ENCODE measurements around the gene PLEKHO2. TPM values are rescaled to one million over a fixed set of nuclear protein-coding genes. Genes with fewer than 3 reads are reported as not detected.

PLEKHO2 gene
- total and polyA plus RNA-seq, 10 of the 15 experiments (the other 5 are each of a cell fraction or from before 2014, with no cell fraction given) = 1.4 to 25.6 (median 20.5) TPM

DNA sequence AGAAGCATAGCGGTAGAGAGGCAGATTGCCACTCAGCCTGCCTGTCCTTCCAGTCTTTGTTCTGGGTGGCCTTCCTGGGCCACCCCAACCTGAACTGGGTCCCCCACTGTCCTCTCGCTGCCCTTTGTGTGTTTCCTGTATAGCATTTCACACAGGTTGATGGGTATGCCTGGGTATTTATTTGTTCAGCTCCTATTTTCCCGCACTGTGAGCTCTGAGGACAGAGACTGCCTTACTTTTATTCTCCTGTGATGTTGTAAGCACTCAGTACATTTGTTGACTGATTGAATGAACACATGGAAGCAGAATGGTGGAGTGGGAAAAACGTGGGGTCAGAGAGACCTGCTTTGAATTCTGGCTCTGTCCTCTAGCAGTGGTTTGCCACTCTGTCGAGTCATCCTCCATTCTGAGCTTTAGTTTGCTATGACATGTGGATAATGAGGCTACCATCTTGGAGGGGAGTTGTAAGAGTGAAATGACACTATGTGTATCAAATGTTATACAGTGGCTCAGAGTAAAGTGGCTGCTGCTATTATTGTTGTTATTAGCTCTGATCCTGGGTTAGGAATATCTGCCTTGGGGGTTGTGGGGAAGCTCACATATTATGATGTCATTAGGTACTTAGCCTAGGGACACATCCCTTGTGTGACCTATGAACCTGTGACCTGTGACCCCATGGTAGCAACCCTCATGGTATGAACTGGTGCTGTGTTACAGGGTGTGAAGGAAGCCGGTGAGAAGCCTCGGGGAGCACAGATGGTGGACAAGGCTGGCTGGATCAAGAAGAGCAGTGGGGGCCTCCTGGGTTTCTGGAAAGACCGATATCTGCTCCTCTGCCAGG lies 6.4 kb downstream of the PLEKHO2 start:
- DNase-seq (ENCODE audit: low read depth, low spot score) (no peak), FAIRE-seq (no peak), ATAC-seq (no peak)
- no peak for TF ChIP-seq HDAC2 (IDR thresholded peaks at IDR 0.05)
- TF ChIP-seq NR2F1 (conservative IDR thresholded peaks at IDR 0.05) = 0 out of 2 replicates have a peak, but pooled peaks have one; percentile 24
- no peak for TF ChIP-seq BRCA1 (IDR thresholded peaks at IDR 0.05; ENCODE audit: low read depth, low read length)
- peak; percentile 25; the same call in 1 of the 2 replicates for TF ChIP-seq ATF7 (IDR thresholded peaks at IDR 0.05; ENCODE audit: low read depth)
- peak; percentile 77 for TF ChIP-seq NR2C1 (IDR thresholded peaks at IDR 0.05)
- no peaks in the 10 kb centered on the region for H3K9me3 ChIP-seq (replicated peaks; ENCODE audit: control insufficient read depth, insufficient read depth, low read length)
- no TSS peak for BruUV-seq (replicated peaks)
- no peaks in the 10 kb centered on the region for H4K20me1 ChIP-seq (ENCODE audit: control insufficient read depth, insufficient read depth)
- intact Hi-C loops (cut with micrococcal nuclease; ENCODE audit: unreplicated experiment) = no loop called here
- ChIA-PET SMC1A (ENCODE audit: uncharacterized antibody, unreplicated experiment) (interaction anchor here (0.8 to 6.5 kb wide), 7 partner anchors 12 to 421 kb away, joined by 3 to 116 read pairs (median 4); no protein-coding TSS in a partner anchor), RAD21 (ENCODE audit: unreplicated experiment) (interaction anchor here (6.8 kb wide), 1 partner anchor 35 kb away, joined by 56 read pairs; no protein-coding TSS in a partner anchor), POLR2A (interaction anchor here (0.5 to 5.3 kb wide), 6 partner anchors 12 to 44 kb away, joined by 3 to 48 read pairs (median 4); no protein-coding TSS in a partner anchor), CTCF (interaction anchor here (1.4 to 2.0 kb wide), 4 partner anchors 12 to 46 kb away, joined by 3 to 6 read pairs (median 5); no protein-coding TSS in a partner anchor)
- H3K4me2 ChIP-seq (ENCODE audit: control insufficient read depth, insufficient read depth) = peak overlapping the region; percentile 36; the same call in 1 of the 2 replicates
- peak overlapping the region; percentile 58 for H3K27ac ChIP-seq (ENCODE audit: control insufficient read depth, insufficient read depth)
- H2AFZ ChIP-seq (ENCODE audit: control insufficient read depth, low read depth, low read length) = no peak overlapping the region
- peaks cover 22% of the 10 kb centered on the region for H3K4me1 ChIP-seq (ENCODE audit: control insufficient read depth, insufficient read depth, low read length)
- in situ Hi-C loops (cut with MboI) = no loop called here
- H3K27me3 ChIP-seq (replicated peaks in 1 of 2; ENCODE audit: control insufficient read depth in 2 of 2, insufficient read depth in 2 of 2, low read length in 1 of 2) = no peaks in the 10 kb centered on the region
- 0 out of 2 replicates have a peak overlapping the region, but pooled peaks have one; percentile 99 for H3K4me3 ChIP-seq
- H3K79me2 ChIP-seq (ENCODE audit: control insufficient read depth, insufficient read depth, low read length) = peaks cover 61% of the 10 kb centered on the region
- WGBS (ENCODE audit: insufficient coverage, insufficient replicate concordance, low lambda C conversion rate, missing lambda C conversion rate) = 93% methylated on average over 8 of the region's 8 CpGs
- H3K36me3 ChIP-seq (ENCODE audit: control insufficient read depth in 2 of 2, insufficient read depth in 2 of 2, low read length in 1 of 2) = peaks cover 5 to 14% of the 10 kb centered on the region in 2 experiments
- no peak overlapping the region for H3K9ac ChIP-seq (ENCODE audit: control insufficient read depth, insufficient read depth, low read length)
